Limb (tissue), 2 donors: ENCODE results near the gene SAMSN1.
"Not testable (repeated sequence)": the region's sequence is repeated elsewhere in the genome, so short reads cannot be mapped to it uniquely, and the experiment has no call there.

Experiments used
- DNase-seq, 2 donors: peaks; one replicate each; pipeline ENCODE4 v3.0.0-alpha.2; 2016; ENCODE audit errors: extremely low spot score in 2 of 2

SAMSN1 gene

DNA sequence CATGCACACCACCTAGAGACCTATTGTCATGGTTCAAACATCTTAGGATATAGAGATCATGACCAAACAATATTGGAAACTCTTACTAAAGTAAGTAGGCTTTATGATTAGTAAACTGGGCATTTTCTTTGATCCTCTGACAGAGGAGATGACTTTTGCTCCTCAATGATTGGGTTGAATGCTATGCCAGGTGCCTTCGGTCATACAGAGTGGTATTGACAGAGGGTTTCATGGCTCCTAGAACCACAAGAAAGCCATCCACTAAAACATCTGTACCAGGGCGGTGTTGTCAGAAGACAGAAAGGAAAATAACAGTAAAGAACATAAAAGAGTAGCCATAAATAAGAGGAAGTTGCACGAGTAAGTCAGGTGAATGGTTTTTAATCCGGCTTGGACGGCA lies 20.8 kb upstream of the SAMSN1 start:
- no peak for DNase-seq

- DNase-seq = no peak
Measured at GRCh38 chr21:14562959-14563358, 16.8 kb upstream of the SAMSN1 start.

DNA sequence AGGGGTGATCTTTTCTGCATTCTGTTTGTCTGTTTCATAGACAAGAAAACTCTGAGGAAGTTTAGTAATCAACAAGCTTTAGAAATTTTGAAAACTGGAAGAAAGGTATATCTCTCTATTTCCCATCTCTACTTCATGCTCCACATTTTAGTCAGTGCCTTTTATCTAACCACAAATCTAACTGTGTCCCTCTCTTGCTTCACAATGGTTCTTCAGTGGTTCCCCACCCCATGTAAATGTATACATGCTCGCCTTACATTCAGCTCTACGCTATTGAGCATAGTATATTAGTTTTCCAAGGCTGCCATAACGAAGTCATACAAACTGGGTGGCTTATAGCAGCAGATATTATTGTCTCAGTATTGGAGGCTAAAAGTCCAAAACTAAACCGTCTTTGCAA lies 14.4 kb upstream of the SAMSN1 start:
- no peak for DNase-seq

GRCh38 chr21:14560139-14560538 lies 14.0 kb upstream of the SAMSN1 start:
- no peak for DNase-seq

- no peak for DNase-seq
Measured at GRCh38 chr21:14559102-14559501, 13.0 kb upstream of the SAMSN1 start.

GRCh38 chr21:14557413-14557812 lies 11.3 kb upstream of the SAMSN1 start:
- no peak for DNase-seq

DNA sequence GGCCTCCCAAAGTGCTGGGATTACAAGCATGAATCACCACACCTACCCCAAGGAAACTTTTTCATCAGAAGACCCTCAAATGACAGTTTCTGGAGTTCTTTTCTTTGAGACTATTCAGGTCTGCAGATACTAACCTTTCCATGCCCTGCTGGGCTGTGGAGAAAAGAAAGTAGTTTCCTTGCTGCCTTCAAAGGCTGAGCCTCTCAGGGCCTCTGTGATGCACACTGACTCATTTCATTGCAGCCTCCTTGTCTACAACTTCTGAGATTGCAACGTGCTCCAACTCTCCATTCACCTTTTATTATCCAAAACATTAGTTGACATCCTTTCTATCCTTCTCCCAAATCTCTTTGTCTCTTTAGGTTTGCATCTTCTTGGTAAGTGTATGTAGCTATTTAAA lies 8.8 kb upstream of the SAMSN1 start:
- DNase-seq = no peak

DNA sequence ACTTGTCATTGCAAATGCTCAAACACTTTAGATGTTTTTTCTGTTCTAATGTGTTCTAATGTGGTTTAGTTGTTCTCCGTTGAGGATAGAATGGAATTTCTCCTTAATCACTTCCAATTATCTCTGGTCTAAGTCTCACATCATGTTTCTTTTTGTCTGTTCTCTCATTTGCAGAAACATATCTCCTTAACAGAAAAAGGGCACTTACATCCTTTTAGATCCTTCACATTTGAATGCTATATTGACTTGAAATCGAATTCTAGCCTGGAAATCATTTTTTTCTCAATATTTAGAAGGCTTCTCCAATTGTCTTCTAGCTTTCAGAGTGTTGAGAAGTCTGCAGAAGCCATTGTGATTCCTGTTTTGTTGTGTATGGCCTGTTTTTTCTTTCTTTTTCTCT lies 7.3 kb upstream of the SAMSN1 start:
- no peak for DNase-seq

- DNase-seq = no peak
Measured at GRCh38 chr21:14551741-14552140, 5.6 kb upstream of the SAMSN1 start.

DNA sequence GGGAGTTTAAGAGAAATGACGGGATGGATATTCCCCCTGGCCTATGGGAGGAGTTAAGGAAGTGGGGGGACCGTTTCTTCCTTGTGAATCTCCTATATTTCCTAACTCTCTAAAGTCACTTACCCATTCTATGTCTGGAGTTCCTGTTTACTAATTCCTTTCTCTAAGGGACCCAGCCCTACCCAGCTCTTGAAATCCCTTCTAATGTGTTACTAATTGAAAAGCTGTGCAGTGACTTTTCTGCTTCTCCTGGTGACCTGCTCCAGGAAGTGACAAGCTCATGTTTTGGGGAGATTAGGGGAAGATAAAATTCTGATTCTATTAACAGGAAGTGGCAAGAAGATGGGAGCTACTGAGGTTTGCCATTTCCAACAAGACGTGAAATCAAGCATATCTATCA lies 4.0 kb upstream of the SAMSN1 start:
- no peak for DNase-seq

DNA sequence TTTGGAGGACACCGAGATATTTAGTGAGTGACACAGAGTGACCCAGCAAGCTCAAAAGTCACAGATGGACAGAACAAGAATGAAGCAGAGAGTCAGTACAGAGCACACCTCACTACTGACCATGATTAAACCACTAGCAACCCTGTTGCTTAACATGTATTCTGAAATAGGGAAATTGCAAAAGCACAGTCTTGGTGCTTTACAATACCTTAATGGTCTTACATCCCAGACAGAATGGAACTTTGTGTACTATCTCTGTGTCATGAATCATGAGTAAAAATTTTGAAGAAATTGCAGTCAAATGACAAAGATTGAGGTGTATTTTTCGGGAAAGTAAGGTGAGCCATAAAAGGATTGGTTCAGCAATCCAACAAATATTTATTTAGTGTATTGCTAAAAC lies 2.7 kb upstream of the SAMSN1 start:
- no peak for DNase-seq

DNA sequence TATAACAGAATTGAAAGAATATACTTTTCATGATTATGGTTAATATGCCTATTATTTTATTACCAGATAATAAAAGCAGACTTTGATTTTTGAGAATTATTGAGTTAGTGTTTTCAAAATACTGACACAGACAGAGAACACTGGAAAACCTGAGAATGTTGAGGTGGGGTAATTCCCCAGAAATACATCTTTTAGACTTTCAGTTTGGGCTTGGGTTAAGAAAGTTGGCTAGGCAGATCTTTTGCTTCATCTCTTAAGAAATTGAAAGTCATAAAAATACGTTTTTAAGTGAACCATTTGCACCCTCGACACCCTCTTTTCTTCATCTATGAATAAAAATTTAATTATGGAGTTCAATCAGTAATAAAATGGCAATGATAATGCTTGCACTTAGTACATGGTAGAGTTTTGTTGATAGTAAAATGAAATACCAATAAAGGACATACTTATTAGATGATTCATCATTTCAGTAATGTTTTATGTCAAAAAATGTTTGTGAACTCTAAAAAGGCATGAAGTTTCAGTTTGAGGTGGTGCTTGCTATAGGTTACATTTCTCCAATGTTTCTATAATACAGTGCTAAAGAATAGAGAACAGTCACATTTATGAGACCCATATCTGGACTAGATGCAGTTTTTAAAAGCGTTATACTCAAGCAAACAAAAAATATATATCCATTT lies 1.9 kb upstream of the SAMSN1 start:
- DNase-seq = no peak

DNA sequence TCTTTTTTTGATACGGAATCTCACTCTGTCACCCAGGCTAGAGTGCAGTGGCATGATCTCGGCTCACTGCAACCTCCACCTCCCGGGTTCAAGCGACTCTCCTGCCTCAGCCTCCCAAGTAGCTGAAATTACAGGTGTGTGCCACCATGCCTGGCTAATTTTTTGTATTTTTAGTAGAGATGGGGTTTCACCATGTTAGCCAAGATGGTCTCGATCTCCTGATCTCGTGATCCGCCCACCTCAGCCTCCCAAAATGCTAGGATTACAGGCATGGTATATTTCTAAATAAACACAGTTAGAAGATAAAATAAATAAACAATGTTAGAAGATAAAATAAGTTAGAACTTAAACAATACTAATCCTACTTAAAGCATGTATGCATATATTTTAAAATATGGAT lies 604 bp upstream of the SAMSN1 start:
- DNase-seq = not testable (repeated sequence)

GRCh38 chr21:14543983-14544382 lies 2.1 kb downstream of the SAMSN1 start:
- no peak for DNase-seq

- no peak for DNase-seq
Measured at GRCh38 chr21:14542638-14543037, 3.5 kb downstream of the SAMSN1 start.

DNA sequence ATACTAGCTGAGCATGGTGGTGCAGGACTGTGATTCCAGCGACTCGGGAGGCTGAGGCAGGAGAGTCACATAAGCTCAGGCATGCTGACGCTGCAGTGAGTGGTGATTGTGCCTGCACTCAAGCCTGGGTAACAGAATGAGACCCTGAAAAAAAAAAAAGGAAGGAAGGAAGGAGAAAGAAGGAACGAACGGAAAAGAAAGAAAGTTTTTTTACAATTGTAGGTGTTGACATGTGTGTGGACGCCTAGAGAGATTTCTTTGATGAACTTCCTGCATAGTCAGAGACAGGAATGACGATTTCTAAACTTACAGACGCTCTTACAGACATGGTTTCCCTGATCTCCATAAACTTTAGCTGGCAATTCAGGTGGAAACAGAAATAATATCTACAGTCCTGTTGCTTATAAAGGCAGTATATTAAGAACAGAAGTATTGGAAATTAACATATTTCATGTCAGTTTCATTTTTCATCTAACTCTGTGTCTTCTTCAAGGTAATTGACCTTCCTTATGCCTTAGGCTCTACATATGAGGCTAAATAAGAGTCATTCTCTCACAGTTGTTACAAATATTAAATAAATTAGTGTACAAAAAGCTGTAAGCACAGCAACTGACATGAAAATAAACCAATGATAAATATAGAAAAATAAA lies 4.1 kb downstream of the SAMSN1 start:
- DNase-seq = no peak

GRCh38 chr21:14538483-14538882 lies 7.6 kb downstream of the SAMSN1 start:
- DNase-seq = no peak

DNA sequence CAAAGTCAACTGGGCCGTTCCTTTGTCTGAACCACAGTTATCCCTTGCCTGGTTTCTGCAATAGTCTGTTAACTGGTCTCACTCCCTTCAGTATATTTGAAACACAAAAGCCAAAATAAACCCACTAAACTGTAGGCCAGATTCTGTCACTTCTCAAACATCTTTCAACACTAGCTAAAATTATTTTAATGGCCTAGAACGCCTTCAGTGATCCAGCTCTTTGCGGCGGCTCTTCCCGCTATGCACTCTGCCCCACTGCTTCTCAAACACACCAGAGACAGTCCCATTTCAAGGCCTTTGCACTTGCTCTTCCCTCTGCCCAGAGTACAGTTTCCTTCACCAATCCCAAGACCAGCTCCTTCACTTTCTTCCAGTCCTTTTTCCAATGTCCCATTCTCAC lies 9.2 kb downstream of the SAMSN1 start:
- DNase-seq = no peak

DNA sequence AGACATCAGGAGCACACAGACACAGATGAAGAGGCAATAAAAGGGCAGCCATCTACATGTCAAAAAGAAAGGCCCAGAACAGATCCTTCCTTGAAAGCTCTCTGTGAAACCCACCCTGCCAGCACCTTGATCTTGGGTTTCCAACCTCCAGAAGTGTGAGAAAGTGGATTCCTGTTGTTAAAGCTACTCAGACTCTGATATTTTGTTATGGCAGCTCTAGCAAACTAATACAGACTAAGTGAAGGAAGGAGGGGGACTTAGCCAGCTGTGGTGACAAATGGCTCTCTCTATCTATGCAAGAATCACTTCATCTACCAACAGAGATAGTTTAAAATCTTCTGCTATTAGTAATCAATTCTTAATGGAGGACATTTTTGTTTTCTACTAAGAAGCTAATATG lies 10.4 kb downstream of the SAMSN1 start:
- DNase-seq = no peak

GRCh38 chr21:14533499-14534428 lies 12.4 kb downstream of the SAMSN1 start:
- DNase-seq = no peak

GRCh38 chr21:14531757-14532316 lies 14.3 kb downstream of the SAMSN1 start:
- no peak for DNase-seq

- no peak for DNase-seq
Measured at GRCh38 chr21:14530592-14530991, 15.5 kb downstream of the SAMSN1 start.
